MM.1S (cell line): Measurements from ENCODE around the gene LDLRAP1.

Source experiments
- EZH2 ChIP-seq: fragments of 300-600 bp; sonication (generic); optimal IDR thresholded peaks from 2 replicates; pipeline ENCODE3; 2017; ENCODE audit warnings: low read depth, mild to moderate bottlenecking, antibody characterized with exemption, low read length, mixed read lengths
- TF ChIP-seq, protein P1 (sequence below): fragments of 300-600 bp; sonication (generic); IDR thresholded peaks from 2 replicates; pipeline ENCODE4 v1.5.1; 2016; ENCODE audit warnings: antibody characterized with exemption, low read length, mixed read lengths

DNA sequence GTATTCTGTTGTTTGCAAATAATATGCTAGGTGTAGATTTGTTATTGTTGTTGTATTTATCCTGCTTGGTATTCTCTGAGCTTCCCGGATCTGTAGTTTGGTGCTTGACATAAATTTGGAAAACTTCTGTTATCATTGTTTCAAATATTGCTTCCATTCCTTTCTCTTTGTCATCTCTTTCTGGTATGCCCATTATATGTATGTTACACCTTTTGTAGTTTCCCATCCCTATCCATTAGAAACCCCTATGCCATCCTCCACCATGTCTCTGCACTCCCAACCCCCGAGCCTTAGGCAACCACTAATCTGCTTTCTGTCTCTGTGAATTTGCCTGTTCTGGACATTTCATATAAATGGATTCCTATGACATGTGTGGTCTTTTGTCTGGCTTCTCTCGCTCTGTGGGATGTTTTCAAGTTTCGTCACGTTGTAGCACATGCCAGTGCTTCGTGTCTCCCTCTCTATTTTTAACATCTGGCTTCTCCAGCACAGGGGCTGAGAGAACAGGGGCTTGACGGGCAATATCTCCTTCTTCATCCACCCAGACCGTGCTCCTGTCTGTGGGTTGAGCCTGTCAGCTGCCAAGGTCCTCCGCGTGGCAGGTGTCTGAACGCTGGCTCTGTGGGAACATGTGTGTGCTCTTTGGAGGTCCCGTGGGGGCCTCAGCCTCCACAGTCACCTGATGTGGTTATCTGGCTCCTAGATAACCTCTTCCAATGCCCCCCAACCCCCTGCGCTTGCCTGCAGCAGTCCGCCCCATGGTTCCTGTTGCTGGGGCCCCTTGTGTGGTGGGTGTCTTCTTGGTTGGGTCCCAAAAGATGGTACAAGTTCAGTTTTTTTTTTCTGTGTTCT lies 40.3 kb downstream of the LDLRAP1 start:
- TF ChIP-seq, protein P1, sequence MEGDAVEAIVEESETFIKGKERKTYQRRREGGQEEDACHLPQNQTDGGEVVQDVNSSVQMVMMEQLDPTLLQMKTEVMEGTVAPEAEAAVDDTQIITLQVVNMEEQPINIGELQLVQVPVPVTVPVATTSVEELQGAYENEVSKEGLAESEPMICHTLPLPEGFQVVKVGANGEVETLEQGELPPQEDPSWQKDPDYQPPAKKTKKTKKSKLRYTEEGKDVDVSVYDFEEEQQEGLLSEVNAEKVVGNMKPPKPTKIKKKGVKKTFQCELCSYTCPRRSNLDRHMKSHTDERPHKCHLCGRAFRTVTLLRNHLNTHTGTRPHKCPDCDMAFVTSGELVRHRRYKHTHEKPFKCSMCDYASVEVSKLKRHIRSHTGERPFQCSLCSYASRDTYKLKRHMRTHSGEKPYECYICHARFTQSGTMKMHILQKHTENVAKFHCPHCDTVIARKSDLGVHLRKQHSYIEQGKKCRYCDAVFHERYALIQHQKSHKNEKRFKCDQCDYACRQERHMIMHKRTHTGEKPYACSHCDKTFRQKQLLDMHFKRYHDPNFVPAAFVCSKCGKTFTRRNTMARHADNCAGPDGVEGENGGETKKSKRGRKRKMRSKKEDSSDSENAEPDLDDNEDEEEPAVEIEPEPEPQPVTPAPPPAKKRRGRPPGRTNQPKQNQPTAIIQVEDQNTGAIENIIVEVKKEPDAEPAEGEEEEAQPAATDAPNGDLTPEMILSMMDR: no peak
- TF ChIP-seq EZH2: no peak
